Uterus (tissue), 2 donors: ENCODE data around the gene TUSC2.

Experiments
- CTCF ChIP-seq, 4 experiments: fragments of 200-600 bp in 2 of 4; fragments of 450-650 bp in 2 of 4; sonication (generic) in 2 of 4; IDR thresholded peaks; one replicate each; pipeline ENCODE4 v1.5.1; 2016 to 2019; ENCODE audit warnings: antibody characterized with exemption in 4 of 4, mild to moderate bottlenecking in 2 of 4, moderate library complexity in 1 of 4
- POLR2A ChIP-seq, 2 donors: fragments of 450-650 bp; IDR thresholded peaks; one replicate each; pipeline ENCODE4 v1.6.1; 2016; ENCODE audit warnings: antibody characterized with exemption in 2 of 2, mild to moderate bottlenecking in 1 of 2, moderate library complexity in 1 of 2

- TF ChIP-seq CTCF (IDR thresholded peaks at IDR 0.05) (no peak), POLR2A (IDR thresholded peaks at IDR 0.05) (no peak)
Observed at GRCh38 chr3:50353245-50354004, 25.4 kb upstream of the TUSC2 start.
